Activated CD8-positive, alpha-beta memory T cell treated with anti-CD3 and anti-CD28 coated beads for 48 hours (primary cell): ENCODE measurements around the gene LYL1.

Experiments used
- DNase-seq, 3 experiments: peaks; one replicate each; pipeline ENCODE4 v3.0.0-alpha.2; 2020; ENCODE audit warnings: low read depth in 2 of 3, low spot score in 2 of 3

Gene LYL1

DNA sequence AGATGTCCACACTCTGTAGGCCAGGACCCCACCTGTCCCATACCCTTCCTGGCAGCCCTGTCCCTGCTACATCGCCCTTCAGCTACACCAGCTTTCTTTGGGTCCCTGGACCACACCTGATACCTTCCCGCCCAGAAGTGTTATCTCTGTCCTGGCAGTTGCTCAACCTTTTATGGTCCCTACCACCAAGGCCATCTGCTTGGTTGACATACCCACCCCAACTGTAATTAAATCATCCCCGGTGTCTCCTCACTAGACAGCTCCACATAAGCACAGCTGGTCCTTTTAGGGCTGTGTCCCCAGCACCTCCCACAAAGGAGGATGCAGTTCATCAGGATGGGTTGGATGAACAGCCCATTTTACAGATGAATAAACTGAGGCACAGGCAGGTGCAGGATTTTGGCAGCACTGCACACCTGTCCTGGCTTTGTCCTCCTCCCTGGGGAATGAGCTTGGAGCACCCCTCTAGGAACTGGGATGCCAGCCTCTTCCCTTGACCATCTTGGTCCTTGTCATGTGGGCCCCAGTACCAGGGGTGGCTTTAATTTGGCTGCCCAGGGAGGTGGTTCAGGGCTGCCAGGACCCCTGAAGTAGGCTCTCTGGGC is 28.3 kb upstream of the LYL1 start:
- no peak for DNase-seq

DNA sequence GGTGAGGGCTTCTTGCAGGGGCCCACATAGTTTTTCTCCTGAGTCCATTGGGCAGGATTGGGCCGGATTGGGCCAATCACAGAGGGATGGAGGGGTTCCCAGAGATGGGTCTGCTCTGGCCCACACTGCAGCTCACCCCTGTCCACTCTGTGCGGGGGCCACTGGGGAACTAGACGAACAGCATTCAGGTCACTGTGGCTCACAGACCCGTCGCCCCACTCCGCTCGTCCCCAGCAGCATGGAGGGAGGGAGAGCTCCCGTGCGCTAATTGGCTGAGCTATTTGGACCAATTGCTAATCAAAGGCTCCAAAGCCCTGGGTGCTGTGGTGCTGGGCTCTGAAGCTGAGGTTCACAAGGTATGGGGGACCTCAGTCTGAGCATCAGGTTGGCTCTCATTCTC is 26.7 kb upstream of the LYL1 start:
- DNase-seq: no peak

DNA sequence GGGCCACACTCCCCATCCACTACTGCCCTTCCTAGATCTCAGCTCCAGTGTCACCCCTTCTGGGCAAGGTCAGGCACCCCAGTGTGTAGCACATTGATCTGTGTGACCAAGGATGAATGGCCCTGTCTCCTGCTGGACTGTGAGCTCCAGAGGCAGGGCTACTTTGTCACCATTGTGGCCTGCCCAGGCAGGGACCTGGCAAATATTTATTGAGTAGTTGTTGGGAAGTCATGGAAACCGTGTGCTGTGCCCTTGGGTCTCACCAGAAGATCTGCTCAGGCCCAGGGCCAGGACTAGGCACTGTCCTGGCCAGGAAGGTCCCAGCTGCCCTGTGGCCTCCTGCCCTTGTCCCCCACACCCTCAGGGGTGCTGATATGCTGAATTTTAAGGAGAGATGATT is 25.9 kb upstream of the LYL1 start:
- DNase-seq: no peak

DNA sequence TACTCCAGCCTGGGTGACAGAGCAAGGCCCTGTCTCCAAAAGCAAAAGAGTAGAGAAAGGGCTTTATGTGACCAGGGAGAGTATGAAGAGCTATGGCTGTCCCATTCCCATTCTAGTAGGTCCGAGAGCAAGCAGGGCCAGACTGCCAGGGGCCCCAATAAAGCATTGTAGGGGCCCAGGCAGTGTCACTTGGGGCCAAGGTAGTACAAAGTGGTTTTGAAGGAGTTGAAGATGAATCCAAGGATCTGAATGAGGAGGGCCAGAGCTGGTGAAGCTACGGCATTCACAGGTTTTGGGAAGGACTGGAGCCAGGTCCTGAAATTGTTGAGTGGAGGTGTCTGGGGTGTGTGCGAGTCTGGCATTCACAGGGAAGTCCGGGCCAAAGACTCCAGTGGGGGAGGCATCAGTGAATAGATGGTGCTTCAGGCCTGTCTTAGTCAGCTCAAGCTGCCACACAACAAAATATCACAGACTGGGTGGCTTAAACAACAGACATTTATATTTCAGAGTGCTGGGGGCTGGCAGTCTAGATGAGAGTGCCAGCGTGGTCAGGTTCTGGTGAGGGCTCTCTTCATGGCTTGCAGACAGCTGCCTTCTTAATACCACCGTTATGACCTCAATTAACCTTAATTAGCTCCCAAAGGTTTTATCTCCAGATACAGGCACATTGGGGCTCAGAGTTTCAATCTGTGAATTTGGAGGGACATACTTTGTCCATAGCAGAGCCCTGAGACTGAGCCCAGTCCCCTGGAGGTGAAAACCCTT is 25.3 kb upstream of the LYL1 start:
- no peak for DNase-seq

DNA sequence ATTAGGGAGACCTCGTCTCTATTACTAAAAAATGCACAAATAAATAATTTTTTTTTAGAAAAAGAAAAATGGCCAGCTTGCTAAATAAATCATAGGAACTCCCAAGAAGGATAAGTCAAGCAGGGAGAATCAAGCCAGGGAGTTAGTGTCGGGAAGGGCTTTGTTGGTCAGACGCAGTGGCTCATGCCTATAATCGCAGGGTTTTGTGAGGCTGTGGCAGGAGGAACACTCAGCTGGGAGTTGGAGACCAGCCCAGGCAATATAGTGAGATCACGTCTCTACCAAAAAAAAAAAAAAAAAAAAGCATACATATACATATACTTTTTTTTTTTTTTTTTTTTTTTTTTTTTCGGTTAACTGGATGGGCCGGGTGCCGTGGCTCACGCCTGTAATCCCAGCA is 24.4 kb upstream of the LYL1 start:
- no peak for DNase-seq

DNA sequence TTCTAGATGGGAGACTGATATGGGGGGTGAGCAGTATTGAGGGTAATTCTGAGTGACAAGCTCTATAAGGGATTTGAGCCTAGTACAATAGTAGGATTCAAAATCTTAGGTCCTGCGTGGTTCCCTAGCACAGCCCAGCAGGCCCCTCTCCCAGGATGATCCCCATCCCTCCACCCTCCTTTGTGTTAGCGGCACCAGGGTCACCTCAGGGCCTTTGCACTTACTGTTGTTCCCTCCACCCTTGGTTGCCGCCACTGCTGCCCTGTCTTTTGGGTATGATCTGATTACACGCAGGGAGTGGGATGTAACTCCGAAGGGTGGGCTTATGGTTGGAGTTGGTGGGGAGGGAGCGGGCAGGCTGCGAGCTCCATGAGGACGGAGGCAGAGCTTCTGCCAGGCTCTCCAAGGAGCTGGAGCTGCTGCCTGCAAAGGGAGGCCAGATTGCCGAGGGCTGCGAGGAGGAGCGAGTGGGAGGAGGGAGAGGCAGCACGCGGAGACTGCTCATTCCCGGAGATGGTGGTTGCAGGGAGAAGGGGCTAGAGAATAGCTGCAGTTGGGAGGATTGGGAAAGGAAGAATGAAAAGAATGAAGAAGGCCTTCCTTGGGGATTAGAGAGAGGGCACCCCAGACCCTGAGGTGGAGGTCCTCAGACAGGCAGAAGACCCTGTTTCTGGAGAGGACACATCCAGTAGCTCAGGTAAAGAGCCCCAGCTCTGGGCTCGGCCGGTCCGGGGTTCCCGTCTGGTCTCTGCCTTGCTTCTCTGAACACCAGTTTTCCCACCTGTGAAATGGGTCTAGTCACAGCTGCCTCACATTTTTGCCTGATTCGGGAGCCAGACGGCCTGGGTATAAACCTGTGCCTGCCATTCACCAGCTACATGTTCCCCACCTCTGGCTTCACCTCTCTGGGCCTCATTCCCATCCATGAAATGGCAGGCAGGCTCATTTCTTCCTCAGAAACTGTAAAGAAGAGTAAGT is 20.6 kb upstream of the LYL1 start:
- no peak for DNase-seq

DNA sequence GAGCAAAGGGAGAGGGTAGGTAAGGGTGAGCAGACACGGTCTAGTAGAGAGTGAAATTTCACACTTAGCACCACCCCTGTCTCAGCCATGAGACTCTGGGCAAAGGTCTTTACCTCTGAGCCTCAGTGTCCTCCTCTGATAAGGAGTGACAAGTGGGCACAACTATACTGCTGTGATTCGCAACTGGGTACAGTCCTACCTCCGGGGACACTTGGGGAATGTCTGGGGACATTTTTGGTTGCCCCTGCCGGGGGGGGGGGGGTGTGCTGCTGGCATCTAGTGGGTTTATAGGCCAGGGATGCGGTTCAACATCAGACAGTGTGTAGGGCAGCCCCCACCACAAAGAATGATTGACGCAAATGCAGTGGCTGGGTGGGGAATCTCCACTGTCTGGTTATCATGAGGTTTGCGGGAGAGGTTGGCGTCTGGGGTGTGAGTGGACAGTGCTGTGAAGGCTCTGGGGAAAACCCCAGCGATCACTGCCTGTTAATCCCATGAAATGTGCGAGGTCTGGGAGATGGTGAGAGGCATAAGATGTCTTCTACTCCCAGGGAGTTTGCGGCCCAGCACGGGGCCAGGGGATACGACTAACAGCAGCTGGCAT is 19.7 kb upstream of the LYL1 start:
- DNase-seq: no peak

DNA sequence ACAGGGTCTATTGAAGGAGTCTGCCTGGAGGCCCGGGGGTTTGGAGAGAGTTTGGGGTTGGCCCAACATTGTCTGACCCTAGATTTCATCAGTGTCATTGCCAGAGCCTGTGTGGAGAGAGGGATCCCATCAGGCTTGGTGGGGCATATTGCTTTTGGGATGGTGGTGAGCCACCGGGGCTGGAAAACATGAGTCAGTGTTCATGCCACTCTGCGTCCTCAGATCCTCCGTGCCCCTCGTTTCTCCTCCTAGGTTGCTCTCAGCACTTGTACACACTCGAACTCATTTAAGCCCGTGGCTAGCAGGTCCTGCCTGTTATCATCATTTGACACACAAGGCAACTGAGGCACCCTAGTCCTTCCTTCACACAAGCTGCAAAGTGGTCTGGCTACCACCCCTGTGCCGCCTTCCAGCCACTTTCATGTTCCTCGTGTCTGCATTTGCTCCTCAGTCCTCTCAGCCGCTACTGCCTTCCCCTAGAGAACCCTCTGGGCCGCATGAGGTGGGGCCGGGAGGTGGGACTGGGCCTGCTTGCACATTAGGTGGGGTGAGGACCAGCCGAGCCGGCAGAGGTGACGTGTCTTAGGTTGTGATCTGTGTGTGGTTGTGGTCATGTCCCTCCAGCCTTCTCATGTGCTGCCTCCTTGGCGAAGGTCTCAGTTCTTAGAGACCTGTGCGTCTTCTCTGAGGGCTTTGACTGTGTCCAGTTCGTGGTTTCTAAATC is 19.1 kb upstream of the LYL1 start:
- no peak for DNase-seq

DNA sequence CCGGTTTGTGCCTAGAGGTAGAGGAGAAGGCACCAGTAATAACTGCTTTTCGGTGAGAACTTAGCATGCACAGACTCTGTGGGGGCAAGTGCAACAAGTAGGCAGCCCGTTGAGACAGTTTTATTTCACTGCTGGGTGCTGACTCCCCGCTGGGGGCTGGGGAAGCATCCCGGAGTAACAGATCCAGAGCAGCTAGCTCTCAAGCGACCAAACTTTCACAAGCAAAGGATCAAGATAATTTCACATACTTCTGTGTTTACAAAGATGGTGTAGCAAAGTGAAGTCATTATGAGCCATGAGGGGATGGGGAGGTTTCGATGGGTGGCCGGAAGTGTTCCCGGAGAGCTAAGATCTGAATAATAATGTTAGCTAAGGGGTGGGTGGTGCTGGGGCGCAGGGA is 18.2 kb upstream of the LYL1 start:
- DNase-seq: no peak

DNA sequence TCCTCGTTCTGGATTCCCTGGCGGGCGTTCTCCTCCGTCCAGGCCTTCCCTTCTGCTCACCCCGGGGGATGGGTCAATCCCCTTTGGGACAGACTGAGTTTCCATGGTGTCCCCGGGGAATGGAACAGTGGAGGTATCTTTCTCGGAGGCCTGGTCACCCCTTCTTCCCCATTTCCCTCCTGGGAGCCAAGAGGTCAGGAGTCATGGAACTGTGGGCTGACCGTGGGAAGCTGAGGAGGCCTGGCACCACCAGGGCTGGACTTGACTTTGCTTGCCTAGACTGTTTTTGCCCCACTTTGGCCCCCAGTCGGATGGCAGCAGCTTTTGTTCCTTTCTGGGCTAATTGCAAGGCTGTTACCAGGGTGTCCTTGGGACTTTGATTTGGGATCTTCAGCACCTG is 17.4 kb upstream of the LYL1 start:
- DNase-seq: no peak

DNA sequence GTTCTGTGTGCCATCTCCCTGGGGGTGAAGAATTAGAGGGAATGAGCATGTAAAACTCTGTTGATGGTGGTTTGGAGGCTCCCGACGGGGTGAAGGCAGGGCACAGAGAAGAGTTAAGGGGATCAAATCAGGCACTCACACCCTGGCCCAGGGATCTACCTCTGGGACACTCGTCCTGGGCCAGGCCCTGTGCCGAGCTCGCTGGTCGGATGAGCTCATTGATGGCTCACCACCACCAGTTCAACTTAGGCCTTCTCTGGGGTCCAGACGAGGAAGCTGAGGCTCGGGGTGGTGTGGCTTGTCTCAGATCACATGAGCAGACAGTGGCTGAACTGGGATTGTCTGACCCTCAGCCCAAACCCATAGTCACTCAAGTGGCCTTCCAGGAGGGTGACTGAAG is 17.0 kb upstream of the LYL1 start:
- DNase-seq: no peak

DNA sequence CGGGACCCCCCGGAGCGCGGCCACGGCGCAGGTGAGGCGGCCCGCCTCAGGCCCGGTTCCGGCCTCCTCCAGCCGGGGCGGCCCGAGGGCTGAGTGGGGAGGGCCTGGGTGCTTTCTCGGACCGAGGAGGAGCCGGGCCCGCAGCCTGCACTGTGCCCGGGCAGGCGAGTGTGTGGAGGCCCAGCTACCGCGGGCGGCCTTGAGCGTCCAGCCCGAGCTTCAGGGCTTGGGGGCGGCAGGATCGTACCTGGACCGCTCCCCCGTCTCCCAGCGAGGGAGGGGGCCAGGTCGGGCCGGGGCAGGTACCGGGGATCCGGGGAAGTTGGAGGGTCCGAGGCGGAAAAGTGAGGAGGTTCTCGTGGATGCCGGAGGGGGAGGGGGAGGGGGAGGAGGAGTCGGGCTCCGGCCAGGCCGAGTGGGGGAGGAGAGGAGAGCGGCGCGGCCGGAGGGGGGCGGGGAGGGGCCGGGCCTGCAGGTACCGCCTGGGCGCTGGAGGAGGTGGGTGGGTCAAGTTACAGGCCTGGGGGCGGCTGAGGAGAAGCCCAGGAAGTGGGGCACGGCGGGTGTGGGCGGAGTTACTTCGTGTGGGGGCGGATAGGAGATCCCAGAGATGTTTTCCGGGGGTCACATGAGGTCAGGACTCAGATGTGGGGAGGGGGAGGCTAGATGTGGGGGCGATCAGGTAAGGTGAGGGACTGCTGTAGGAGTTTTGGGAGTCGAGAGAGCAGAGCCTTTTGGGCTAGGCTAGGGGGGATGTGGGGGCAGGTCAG is 16.0 kb upstream of the LYL1 start:
- DNase-seq: no peak

DNA sequence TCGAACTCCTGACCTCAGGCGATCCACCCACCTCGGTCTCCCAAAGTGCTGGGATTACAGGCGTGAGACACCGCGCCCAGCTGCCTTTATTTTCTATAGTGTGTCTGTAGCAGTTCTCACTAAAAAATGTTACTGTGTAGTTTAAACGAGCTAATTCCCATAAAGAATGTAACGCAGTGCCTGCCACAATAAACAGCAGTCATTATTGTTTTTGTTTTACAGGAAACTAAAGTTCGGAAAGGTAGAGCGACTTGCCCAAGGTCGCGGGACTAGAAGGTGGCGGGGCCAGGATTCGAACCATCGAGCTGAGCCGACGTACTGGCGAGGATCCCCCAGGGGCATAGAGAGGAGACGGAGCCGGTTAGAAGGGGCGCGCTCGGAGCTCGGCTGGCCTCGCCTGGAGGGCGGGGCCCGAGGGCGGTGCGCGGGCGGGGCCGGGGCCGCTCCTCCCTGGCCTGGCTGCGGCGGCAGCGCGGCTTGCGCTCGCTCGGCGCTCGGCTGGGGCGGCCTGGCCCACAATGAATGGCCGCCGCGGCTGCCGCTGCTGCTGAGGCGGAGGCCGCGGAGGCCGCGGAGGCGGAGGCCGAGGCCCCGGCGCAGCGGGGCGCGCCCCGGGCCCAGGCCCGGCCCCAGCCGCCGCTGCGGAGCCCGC is 15.2 kb upstream of the LYL1 start, which contains the start of gene NACC1:
NACC1 (plus strand) TSS at position 493 of the 652 bp plus-strand sequence. CDS start 16,944 bp downstream, outside the sequence.
- DNase-seq: peak; percentile 66 to 93 (median 69)

DNA sequence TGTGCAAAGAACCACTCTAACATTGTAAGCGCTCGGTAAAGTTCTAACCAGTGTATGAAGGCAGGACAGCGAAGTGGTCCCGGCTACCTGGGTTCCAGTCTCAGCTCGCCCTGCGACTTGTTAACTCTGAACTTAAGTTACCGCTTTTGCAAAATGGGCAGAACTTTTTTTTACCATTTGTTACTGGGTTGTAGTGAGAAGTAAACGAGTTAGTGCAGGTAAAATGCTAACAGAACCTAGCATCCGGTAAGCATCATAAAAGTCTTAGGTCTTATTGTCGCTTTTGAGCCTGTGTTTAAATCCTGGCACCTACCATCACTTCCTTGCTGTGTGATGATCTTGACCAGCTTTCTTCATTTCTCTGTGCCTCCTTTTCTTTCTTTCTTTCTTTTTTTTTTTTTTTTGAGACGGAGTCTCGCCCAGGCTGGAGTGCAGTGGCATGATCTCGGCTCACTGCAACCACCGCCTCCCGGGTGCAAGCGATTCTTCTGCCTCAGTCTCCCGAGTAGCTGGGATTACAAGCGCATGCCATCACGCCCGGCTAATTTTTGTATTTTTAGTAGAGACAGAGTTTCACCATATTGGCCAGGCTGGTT is 14.6 kb upstream of the LYL1 start:
- no peak for DNase-seq

DNA sequence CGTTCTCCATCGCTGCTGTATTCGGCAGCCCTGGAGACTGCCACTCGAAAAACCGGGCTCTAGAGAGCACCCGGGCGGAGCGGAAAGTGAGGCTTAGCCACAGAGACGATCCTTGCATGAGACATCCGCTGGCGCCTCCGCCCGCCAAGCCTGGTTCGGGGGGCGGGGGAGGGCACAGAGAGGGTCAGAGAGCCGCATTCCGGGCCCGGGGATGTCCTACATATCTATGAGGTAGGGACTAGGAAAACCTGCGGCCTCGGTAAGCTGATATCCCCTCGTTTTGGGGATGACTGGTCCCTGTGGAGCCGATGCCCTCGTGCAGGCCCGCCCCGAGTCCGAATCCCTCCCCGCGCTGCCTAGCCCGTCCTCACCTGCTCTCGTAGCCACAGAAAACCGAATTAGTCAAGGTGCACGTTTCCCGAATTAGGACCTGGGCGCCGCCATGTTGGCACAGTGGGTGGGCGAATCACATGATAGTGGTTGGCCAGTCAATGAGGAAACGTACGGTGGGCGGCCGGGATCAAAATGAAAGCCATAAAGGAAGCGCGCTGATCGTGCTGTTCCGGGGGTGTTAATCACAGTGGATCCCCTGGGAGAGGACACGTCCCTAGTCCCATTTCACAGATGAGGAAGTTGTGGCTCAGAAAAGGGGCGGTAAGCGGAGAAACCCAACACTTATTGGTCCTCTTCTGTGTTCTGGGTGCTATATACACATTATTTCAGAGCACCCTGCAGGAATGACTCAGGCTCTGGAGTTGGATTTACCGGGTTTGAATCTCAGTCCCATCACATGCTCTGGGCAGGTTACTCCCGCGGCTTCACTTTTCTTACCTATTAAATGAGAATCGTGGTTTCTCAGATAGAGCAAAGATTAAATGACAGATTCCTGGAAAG is 13.9 kb upstream of the LYL1 start, which contains the start of gene TRMT1:
TRMT1 (minus strand) TSS at position 459 of the 894 bp plus-strand sequence; CDS start at position 118, 341 bp downstream.
- peak; percentile 76 to 82 (median 77) for DNase-seq

DNA sequence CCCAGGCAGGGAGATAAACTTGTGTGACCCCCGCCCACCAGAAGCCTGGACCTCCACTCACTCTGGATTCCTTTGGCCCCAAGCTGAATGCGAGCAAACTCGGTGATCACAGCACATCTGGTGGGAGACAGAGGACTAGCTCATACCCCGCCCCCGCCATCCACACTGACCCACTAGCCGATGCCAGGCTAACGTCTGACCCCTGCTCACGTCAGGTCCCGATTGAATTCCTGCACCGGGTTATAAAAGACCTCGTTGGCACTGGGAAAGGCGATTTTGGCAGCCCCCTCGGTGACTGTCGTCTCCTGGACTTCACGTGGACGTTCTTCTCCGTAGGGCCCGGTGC is 13.3 kb upstream of the LYL1 start:
- DNase-seq: no peak

DNA sequence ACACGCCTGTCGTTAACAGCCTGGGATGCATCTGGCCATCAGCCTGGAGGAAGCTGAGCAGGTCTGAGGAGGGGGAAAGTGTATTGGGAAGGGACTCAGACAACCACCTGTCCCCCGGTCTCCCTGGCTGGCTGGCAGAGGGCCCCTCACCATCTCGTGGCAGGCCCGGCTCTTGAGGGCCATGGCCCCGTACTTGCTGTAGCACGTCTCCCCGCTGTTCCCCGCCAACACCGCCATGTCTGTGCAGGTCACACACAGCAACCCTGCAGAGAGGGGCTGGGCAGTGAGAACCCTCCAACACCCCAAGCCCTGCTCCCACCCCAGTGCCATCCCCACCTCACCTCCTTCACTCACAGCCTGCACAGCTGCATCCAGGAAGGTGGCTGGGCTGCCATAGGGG is 9.9 kb upstream of the LYL1 start:
- DNase-seq: no peak

DNA sequence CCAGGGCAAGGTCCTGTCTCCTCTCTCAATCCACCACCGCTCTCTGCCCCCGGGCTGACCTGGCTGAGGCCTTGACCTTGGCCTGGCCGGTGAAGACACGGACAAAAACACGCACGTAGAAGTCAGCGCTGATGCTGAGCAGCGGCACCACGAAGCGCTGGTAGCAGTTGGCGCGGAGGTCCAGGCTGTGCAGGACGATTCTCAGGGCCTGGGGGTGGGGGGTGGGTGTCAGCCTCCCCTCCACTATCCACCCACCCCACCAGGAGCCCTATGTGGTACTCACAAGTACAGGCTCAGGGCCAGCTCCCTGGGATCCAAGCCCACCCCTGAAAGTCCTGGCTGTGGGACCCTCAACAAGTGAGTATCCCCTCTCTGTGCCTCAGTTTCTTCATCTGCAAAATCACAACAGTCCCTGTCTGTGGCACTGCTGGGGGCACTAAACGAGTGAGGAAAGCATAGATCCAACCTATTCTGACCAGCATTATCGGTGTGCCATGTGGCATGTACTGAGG is 7.5 kb upstream of the LYL1 start:
- no peak for DNase-seq
